ENCODE data around the gene GPC5.
"Not testable (repeated sequence)": the region's sequence is repeated elsewhere in the genome, so short reads cannot be mapped to it uniquely, and the experiment has no call there.

GPC5 gene

GRCh38 chr13:92494915-92495314 lies 1096.5 kb downstream of the GPC5 start:
- TF ChIP-seq HDGF (IDR thresholded peaks at IDR 0.05; ENCODE audit: borderline replicate concordance): no peak
- POLR2A ChIA-PET: no interaction called here
- CTCF ChIA-PET: no interaction called here
- no peak for DNase-seq (ENCODE audit: extremely low spot score)

- ChIA-PET CTCF (interaction anchor here (0.8 kb wide), 1 partner anchor 452 kb away, joined by 5 read pairs; no protein-coding TSS in a partner anchor), POLR2A (no interaction called here)
- DNase-seq (ENCODE audit: extremely low spot score): peak; percentile 31
- TF ChIP-seq CTBP1 (IDR thresholded peaks at IDR 0.05; ENCODE audit: borderline replicate concordance) (peak; percentile 28; the same call in 1 of the 2 replicates), BHLHE40 (IDR thresholded peaks at IDR 0.05; ENCODE audit: borderline replicate concordance) (no peak), ZNF384 (IDR thresholded peaks at IDR 0.05) (no peak), ELF4 (IDR thresholded peaks at IDR 0.05) (no peak), SP1 (IDR thresholded peaks at IDR 0.05) (no peak), FOXA1 (IDR thresholded peaks at IDR 0.05) (peak; percentile 57; the same call in 1 of the 2 replicates), FOXM1 (IDR thresholded peaks at IDR 0.05; ENCODE audit: borderline replicate concordance) (no peak), SUZ12 (IDR thresholded peaks at IDR 0.05) (no peak), HDGF (IDR thresholded peaks at IDR 0.05; ENCODE audit: borderline replicate concordance) (no peak), ARNT (IDR thresholded peaks at IDR 0.05) (no peak), LEF1 (IDR thresholded peaks at IDR 0.05; ENCODE audit: borderline replicate concordance) (no peak), PKNOX1 (IDR thresholded peaks at IDR 0.05) (no peak), L3MBTL2 (conservative IDR thresholded peaks at IDR 0.05) (no peak), FOXK2 (IDR thresholded peaks at IDR 0.05) (no peak)
These were observed 1101.8 kb downstream of the GPC5 start for GRCh38 chr13:92500192-92500591.

GRCh38 chr13:92510416-92510815 lies 1112.0 kb downstream of the GPC5 start:
- ChIA-PET POLR2A (no interaction called here), CTCF (interaction anchor here (0.8 kb wide), 1 partner anchor 564 kb away, joined by 3 read pairs; no protein-coding TSS in a partner anchor)
- TF ChIP-seq BHLHE40 (IDR thresholded peaks at IDR 0.05; ENCODE audit: borderline replicate concordance): no peak
- TF ChIP-seq L3MBTL2 (conservative IDR thresholded peaks at IDR 0.05): no peak
- no peak for TF ChIP-seq ELF4 (IDR thresholded peaks at IDR 0.05)
- TF ChIP-seq ARNT (IDR thresholded peaks at IDR 0.05): no peak
- TF ChIP-seq FOXK2 (IDR thresholded peaks at IDR 0.05): no peak
- TF ChIP-seq CTBP1 (IDR thresholded peaks at IDR 0.05; ENCODE audit: borderline replicate concordance): no peak
- TF ChIP-seq FOXA1 (IDR thresholded peaks at IDR 0.05): no peak
- DNase-seq (ENCODE audit: extremely low spot score): no peak

GRCh38 chr13:92512852-92513251 lies 1114.4 kb downstream of the GPC5 start:
- no peak for DNase-seq (ENCODE audit: extremely low spot score)
- ChIA-PET CTCF (no interaction called here), POLR2A (no interaction called here)
- TF ChIP-seq CTBP1 (IDR thresholded peaks at IDR 0.05; ENCODE audit: borderline replicate concordance): no peak
- TF ChIP-seq TARDBP (IDR thresholded peaks at IDR 0.05): no peak
- TF ChIP-seq SUZ12 (IDR thresholded peaks at IDR 0.05): no peak
- no peak for TF ChIP-seq SP1 (IDR thresholded peaks at IDR 0.05)
- TF ChIP-seq ELF4 (IDR thresholded peaks at IDR 0.05): no peak
- TF ChIP-seq L3MBTL2 (conservative IDR thresholded peaks at IDR 0.05): no peak
- TF ChIP-seq HDGF (IDR thresholded peaks at IDR 0.05; ENCODE audit: borderline replicate concordance): no peak
- no peak for TF ChIP-seq BHLHE40 (IDR thresholded peaks at IDR 0.05; ENCODE audit: borderline replicate concordance)
- no peak for TF ChIP-seq NFRKB (IDR thresholded peaks at IDR 0.05)

GRCh38 chr13:92513672-92514071 lies 1115.3 kb downstream of the GPC5 start:
- no peak for DNase-seq (ENCODE audit: extremely low spot score)
- POLR2A ChIA-PET: no interaction called here
- CTCF ChIA-PET: no interaction called here
- TF ChIP-seq LEF1 (IDR thresholded peaks at IDR 0.05; ENCODE audit: borderline replicate concordance) (no peak), L3MBTL2 (conservative IDR thresholded peaks at IDR 0.05) (no peak), SP1 (IDR thresholded peaks at IDR 0.05) (no peak), CTBP1 (IDR thresholded peaks at IDR 0.05; ENCODE audit: borderline replicate concordance) (no peak), FOXA1 (IDR thresholded peaks at IDR 0.05) (no peak), FOXM1 (IDR thresholded peaks at IDR 0.05; ENCODE audit: borderline replicate concordance) (no peak), PKNOX1 (IDR thresholded peaks at IDR 0.05) (no peak), TARDBP (IDR thresholded peaks at IDR 0.05) (no peak), SUZ12 (IDR thresholded peaks at IDR 0.05) (no peak), ZNF384 (IDR thresholded peaks at IDR 0.05) (no peak), NFRKB (IDR thresholded peaks at IDR 0.05) (no peak), HDGF (IDR thresholded peaks at IDR 0.05; ENCODE audit: borderline replicate concordance) (no peak)

- ChIA-PET POLR2A (no interaction called here), CTCF (no interaction called here)
- DNase-seq (ENCODE audit: extremely low spot score): no peak
- TF ChIP-seq ZNF384 (IDR thresholded peaks at IDR 0.05) (no peak), FOXK2 (IDR thresholded peaks at IDR 0.05) (no peak)
These were observed 1116.2 kb downstream of the GPC5 start for GRCh38 chr13:92514420-92515125.

- POLR2A ChIA-PET; CTCF ChIA-PET; DNase-seq (ENCODE audit: extremely low spot score): not testable (repeated sequence)
These were observed 1118.5 kb downstream of the GPC5 start for GRCh38 chr13:92516878-92517277.

- POLR2A ChIA-PET; DNase-seq (ENCODE audit: extremely low spot score); CTCF ChIA-PET: not testable (repeated sequence)
These were observed 1120.2 kb downstream of the GPC5 start for GRCh38 chr13:92518622-92519021.

All from HEK293T (cell line).